DMS 273 (cell line): Measurements from ENCODE around the gene TRPM3.
A peak's percentile ranks its signal among the peaks of the same experiment; 100 is the strongest.
"Not testable (repeated sequence)": the region's sequence is repeated elsewhere in the genome, so short reads cannot be mapped to it uniquely, and the experiment has no call there.

ENCODE experiments used
- DNase-seq: peaks from one replicate; lab custom pipeline; 2025; ENCODE audit not compliant: unreplicated experiment; lab: John Stamatoyannopoulos, UW

TRPM3 gene

GRCh38 chr9:71001780-71002386 is 119.5 kb downstream of the TRPM3 start:
- peak; percentile 48 for DNase-seq

- no peak for DNase-seq
These were observed 122.5 kb downstream of the TRPM3 start for GRCh38 chr9:70998962-70999361.

GRCh38 chr9:70995511-70995910 is 125.9 kb downstream of the TRPM3 start:
- no peak for DNase-seq

GRCh38 chr9:70994582-70994981 is 126.8 kb downstream of the TRPM3 start:
- no peak for DNase-seq

GRCh38 chr9:70988551-70988950 is 132.9 kb downstream of the TRPM3 start:
- no peak for DNase-seq

GRCh38 chr9:70987986-70988385 is 133.4 kb downstream of the TRPM3 start:
- no peak for DNase-seq

GRCh38 chr9:70986984-70987383 is 134.4 kb downstream of the TRPM3 start:
- no peak for DNase-seq

- no peak for DNase-seq
These were observed 137.6 kb downstream of the TRPM3 start for GRCh38 chr9:70983723-70984295.

- no peak for DNase-seq
These were observed 140.1 kb downstream of the TRPM3 start for GRCh38 chr9:70981312-70981711.

- no peak for DNase-seq
These were observed 141.5 kb downstream of the TRPM3 start for GRCh38 chr9:70979966-70980365.

- DNase-seq = no peak
These were observed 143.3 kb downstream of the TRPM3 start for GRCh38 chr9:70978085-70978484.

- DNase-seq = no peak
These were observed 145.6 kb downstream of the TRPM3 start for GRCh38 chr9:70975821-70976220.

- DNase-seq = no peak
These were observed 149.7 kb downstream of the TRPM3 start for GRCh38 chr9:70971723-70972122.

- DNase-seq = not testable (repeated sequence)
These were observed 155.0 kb downstream of the TRPM3 start for GRCh38 chr9:70966380-70966779.

GRCh38 chr9:70964861-70965260 is 156.6 kb downstream of the TRPM3 start:
- DNase-seq = no peak

- no peak for DNase-seq
These were observed 157.9 kb downstream of the TRPM3 start for GRCh38 chr9:70963554-70963953.

GRCh38 chr9:70962761-70963440 is 158.5 kb downstream of the TRPM3 start:
- DNase-seq = peak; percentile 3

GRCh38 chr9:70959366-70959765 is 162.1 kb downstream of the TRPM3 start:
- no peak for DNase-seq

- no peak for DNase-seq
These were observed 166.8 kb downstream of the TRPM3 start for GRCh38 chr9:70954596-70955143.

- no peak for DNase-seq
These were observed 167.3 kb downstream of the TRPM3 start for GRCh38 chr9:70954126-70954525.

- DNase-seq = no peak
These were observed 169.4 kb downstream of the TRPM3 start for GRCh38 chr9:70951749-70952727.
